OCI-LY7 (cell line): ENCODE results near the gene NFKBIA.
"Not testable (repeated sequence)": the region's sequence is repeated elsewhere in the genome, so short reads cannot be mapped to it uniquely, and the experiment has no call there.

Experiments used
- CTCF ChIP-seq: fragments of 200-600 bp; sonication (generic); conservative IDR thresholded peaks from 2 replicates; pipeline ENCODE4 v1.5.1; 2014; ENCODE audit warnings: mild to moderate bottlenecking, antibody characterized with exemption, low read length, moderate library complexity, mixed read lengths
- EZH2phosphoT487 ChIP-seq: fragments of 200-600 bp; sonication (generic); IDR thresholded peaks from 2 replicates; pipeline ENCODE4 v1.6.1; 2018; ENCODE audit warnings: low read depth, borderline replicate concordance, mild to moderate bottlenecking, mixed run types, antibody characterized with exemption, low read length, moderate library complexity, mixed read lengths

DNA sequence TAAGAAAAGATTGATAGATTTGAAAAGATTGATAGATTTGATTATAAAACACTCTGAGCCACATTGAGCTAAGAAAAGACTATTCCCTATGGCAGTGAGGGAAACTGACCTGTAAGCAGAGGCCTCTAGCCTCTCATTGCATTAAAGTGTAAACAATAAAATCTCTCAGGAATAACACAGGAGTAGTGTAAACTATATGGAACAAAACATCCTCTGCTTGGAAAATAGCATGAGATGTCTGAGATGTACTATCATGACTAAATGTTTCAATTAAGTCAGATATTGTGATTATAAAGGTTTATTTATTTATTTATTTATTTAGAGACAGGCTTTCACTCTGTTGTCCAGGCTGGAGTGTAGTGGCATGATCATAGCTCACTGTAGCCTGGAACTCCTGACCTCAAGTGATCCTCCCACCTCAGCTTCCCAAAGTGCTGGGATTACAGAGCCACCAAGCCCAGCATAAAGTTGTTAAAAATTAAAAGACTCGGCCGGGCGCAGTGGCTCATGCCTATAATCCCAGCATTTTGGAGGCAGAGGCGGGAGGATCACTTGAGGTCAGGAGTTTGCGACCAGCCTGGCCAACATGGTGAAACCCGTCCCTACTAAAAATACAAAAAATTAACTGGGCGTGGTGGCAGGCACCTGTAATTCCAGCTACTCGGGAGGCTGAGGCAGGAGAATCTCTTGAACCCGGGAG lies 25.2 kb downstream of the NFKBIA start:
- TF ChIP-seq CTCF, EZH2phosphoT487: not testable (repeated sequence)
